ENCODE results near the gene HID1. TPM values are rescaled to one million over a fixed set of nuclear protein-coding genes. Genes with fewer than 3 reads are reported as not detected.
"Not testable (repeated sequence)": the region's sequence is repeated elsewhere in the genome, so short reads cannot be mapped to it uniquely, and the experiment has no call there.

Gene HID1
- total RNA-seq, 1 donor, result 4.3 TPM

DNA sequence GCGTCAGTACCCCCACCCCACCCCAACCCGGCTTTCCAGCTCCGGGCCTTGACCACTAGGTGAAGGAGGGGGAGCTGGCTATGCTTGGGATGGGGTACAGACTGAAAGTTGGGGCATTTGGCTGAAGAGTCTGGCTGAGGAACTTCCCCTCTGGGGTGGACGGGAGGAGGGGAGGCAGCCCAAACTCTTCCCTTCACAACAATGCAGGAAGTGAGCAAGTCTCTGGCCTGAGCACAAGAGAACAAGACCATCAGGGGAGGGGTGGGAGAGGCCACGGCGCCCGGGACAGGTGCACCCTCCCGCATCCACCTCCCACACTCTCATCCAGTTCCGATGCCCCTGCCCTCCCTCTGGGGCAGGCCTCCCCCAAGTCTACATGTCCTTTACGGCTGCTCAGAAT lies 55.1 kb downstream of the HID1 start:
- no peak overlapping the region for H3K4me3 ChIP-seq (ENCODE audit: low read depth, low read length)
- DNase-seq (ENCODE audit: low read depth), result no peak
- TF ChIP-seq, protein P1, sequence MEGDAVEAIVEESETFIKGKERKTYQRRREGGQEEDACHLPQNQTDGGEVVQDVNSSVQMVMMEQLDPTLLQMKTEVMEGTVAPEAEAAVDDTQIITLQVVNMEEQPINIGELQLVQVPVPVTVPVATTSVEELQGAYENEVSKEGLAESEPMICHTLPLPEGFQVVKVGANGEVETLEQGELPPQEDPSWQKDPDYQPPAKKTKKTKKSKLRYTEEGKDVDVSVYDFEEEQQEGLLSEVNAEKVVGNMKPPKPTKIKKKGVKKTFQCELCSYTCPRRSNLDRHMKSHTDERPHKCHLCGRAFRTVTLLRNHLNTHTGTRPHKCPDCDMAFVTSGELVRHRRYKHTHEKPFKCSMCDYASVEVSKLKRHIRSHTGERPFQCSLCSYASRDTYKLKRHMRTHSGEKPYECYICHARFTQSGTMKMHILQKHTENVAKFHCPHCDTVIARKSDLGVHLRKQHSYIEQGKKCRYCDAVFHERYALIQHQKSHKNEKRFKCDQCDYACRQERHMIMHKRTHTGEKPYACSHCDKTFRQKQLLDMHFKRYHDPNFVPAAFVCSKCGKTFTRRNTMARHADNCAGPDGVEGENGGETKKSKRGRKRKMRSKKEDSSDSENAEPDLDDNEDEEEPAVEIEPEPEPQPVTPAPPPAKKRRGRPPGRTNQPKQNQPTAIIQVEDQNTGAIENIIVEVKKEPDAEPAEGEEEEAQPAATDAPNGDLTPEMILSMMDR (IDR thresholded peaks at IDR 0.05; ENCODE audit: insufficient read depth, low read depth, low read length), result no peak

DNA sequence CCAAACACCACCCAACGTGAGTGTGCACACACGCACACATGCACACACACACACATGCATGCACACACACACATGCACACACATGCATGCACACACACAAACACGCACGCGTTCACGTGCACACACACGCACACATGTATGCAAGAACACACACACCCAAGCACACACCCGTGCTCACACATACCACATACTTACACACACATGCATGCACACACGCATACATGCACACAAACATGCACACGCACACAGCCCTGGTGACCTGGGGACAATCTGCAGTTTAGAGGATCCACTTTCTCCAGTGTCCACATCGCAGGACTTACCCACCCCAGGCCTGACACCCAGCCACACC lies 55.7 kb downstream of the HID1 start:
- no peak for DNase-seq (ENCODE audit: low read depth)
- no peak overlapping the region for H3K4me3 ChIP-seq (ENCODE audit: low read depth, low read length)
- TF ChIP-seq, protein P1 (IDR thresholded peaks at IDR 0.05; ENCODE audit: insufficient read depth, low read depth, low read length), result no peak

DNA sequence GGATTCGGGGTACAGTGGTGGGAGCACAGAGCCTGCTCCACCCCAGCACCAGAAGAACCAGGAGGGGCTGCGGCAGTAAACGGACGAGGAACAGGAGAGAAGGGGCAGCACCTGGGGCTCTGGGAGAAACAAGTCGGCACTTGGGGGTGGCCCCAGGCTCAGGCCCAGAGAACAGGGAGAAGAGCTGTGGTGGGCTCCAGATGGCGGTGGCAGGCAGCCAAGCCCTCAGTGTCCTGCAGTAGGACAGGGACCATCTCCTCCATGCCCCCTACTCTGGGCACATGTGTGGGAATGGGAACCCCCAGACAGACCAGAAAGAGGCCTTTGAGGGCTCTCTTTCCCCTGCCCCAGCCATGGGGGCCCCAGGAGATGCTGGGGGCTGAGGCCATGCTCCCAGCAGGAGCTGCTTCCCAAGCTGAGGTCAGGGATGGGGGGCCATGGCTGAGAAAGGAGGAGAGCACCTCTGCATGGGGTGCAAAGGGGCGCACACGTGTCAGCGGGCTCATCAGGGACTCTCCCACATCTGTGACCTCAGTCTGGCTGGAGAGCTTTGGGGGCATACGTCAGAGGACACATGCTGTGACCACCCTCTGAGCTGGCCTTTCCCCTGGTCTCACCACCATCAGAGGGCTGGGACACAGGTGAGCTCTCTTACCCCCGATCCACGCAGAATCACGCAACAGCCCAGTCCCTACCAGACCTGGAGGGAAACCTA lies 56.3 kb downstream of the HID1 start:
- H3K4me3 ChIP-seq (ENCODE audit: low read depth, low read length), result no peak overlapping the region
- TF ChIP-seq, protein P1 (IDR thresholded peaks at IDR 0.05; ENCODE audit: insufficient read depth, low read depth, low read length), result no peak
- no peak for DNase-seq (ENCODE audit: low read depth)

DNA sequence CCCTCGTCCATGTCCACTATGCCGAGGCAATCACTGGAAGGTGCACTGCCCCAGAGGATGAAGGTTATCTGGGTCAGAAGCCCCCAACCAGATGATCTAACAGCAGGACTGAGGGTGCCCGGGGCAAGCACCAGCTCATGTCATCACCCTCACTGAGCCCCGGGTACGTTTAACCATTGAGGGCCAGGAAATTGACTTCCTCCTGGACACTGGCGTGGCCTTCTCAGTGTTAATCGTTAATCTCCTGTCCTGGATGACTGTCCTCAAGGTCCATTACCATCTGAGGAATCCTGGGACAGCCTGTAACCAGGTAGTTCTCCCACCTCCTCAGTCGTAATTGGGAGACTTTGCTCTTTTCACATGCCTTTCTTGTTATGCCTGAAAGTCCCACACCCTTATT lies 61.1 kb downstream of the HID1 start:
- not testable (repeated sequence) for DNase-seq (ENCODE audit: low read depth); H3K4me3 ChIP-seq (ENCODE audit: low read depth, low read length)

DNA sequence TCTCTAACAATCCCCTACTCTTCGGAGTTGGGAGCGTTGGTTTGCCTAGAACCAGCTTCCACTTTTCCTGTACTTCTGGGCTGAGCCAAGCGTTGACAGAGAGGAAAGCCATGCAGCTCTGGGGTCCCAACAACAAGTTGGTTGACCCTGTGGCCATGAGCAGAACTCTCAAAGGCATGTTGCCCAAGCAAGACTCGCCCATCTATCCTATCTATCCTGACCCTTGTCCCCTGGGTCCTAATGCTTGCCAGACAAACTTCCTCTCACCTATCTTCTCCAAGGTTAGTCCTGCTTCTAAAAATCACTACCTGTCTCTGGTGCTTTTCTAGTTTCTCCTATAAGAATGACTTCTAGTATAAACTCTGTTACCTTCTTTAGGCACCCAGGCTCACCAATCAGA lies 63.5 kb downstream of the HID1 start:
- DNase-seq (ENCODE audit: low read depth); H3K4me3 ChIP-seq (ENCODE audit: low read depth, low read length): not testable (repeated sequence)

DNA sequence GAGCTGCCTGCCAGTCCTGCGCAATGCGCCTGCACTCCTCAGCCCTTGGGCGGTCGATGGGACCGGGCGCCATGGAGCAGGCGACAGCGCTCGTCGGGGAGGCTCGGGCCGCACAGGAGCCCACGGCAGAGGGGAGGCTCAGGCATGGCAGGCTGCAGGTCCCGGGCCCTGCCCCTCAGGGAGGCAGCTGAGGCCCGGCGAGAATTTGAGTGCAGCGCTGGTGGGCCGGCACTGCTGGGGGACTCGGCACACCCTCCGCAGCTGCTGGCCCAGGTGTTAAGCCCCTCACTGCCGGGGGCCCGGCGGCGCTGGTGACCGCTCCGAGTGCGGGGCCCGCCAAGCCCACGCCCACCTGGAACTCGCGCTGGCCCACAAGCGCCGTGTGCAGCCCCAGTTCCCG lies 65.5 kb downstream of the HID1 start:
- DNase-seq (ENCODE audit: low read depth), result no peak
- no peak overlapping the region for H3K4me3 ChIP-seq (ENCODE audit: low read depth, low read length)
- TF ChIP-seq, protein P1 (IDR thresholded peaks at IDR 0.05; ENCODE audit: insufficient read depth, low read depth, low read length), result no peak

DNA sequence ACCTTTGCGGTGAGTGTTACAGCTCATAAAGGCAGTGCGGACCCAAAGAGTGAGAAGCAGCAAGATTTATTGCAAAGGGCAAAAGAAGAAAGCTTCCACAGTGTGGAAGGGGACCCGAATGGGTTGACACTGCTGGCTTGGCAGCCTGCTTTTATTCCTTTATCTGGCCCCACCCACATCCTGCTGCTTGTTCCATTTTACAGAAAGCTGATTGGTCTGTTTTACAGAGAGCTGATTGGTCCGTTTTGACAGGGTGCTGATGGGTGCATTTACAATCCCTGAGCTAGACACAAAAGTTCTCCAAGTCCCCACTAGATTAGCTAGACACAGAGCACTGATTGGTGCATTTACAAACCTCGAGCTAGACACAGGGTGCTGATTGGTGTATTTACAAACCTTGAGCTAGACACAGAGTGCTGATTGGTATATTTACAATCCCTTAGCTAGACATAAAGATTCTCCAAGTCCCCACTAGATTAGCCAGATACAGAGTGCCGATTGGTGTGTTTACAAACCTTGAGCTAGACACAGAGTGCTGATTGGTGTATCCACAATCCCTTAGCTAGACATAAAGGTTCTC lies 66.3 kb downstream of the HID1 start:
- H3K4me3 ChIP-seq (ENCODE audit: low read depth, low read length); DNase-seq (ENCODE audit: low read depth): not testable (repeated sequence)

DNA sequence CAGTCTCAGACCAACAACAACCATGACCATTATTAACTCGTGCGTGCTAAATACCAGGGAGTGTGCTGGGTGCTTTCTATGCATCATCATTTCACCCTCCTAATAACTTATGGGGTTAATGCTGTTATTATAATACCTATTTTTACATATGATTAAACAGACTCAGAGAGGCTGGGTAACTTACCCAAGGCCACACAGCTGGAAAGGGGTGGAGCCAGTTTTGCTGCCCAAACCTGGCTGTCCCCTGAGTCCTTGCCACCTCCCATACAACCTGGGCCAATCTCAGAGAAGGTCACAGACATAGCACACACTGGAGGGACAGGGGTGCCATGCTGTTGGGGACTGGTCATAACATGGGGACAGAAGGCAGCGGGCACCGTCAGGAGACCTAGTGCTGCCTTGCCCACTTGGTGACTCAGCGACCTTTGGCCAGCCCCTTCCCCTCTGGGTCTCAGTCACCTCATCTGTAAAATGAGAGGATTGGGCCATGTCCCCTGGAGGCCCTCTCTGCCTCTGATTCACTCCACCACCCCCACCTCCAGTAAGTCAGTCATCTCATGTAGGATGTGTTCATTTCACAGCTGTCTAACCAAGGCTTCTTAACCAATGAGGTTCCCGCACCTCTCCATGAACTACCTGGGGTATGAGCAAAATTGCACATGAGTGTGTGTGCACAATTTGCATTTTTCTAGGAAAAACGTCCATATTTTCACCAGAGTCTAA lies 67.7 kb downstream of the HID1 start:
- no peak overlapping the region for H3K4me3 ChIP-seq (ENCODE audit: low read depth, low read length)
- DNase-seq (ENCODE audit: low read depth), result no peak
- TF ChIP-seq, protein P1 (IDR thresholded peaks at IDR 0.05; ENCODE audit: insufficient read depth, low read depth, low read length), result no peak
